ENCODE data around the gene SEPTIN7.
"Not testable (repeated sequence)": the region's sequence is repeated elsewhere in the genome, so short reads cannot be mapped to it uniquely, and the experiment has no call there.

Gene SEPTIN7

GRCh38 chr7:35800718-35801391 lies at the start of gene SEPTIN7:
SEPTIN7 (plus strand) TSS chr7:35801057; CDS start chr7:35801210, 153 bp downstream.
- Mint-ChIP-seq H3K9me3 (no peaks in the 10 kb centered on the region), H3K4me3 (peak within 1 kb of the TSS; percentile 94 to 99), H3K27me3 (no peaks in the 10 kb centered on the region), H3K27ac (peak within 1 kb of the TSS; percentile 99), H3K36me3 (peaks cover 28 to 47% of the 10 kb centered on the region in 2 donors), H3K4me1 (peaks cover 37 to 65% of the 10 kb centered on the region in 2 donors)
- DNase-seq (peak; percentile 100), ATAC-seq (replicated peaks) (peak; percentile 85 to 89)

- peaks cover 0 to 9% of the 10 kb centered on the region in 2 donors for H3K4me1 Mint-ChIP-seq
- H3K9me3 Mint-ChIP-seq, result no peaks in the 10 kb centered on the region
- H3K27ac Mint-ChIP-seq, result no peak overlapping the region
- no peak overlapping the region for H3K4me3 Mint-ChIP-seq
- ATAC-seq (replicated peaks) (no peak), DNase-seq (no peak)
- H3K27me3 Mint-ChIP-seq, result no peaks in the 10 kb centered on the region
- H3K36me3 Mint-ChIP-seq, result peaks cover 3% of the 10 kb centered on the region in 2 donors
Measured at GRCh38 chr7:35752742-35753141, 48.1 kb upstream of the SEPTIN7 start.

GRCh38 chr7:35753761-35754603 lies 46.9 kb upstream of the SEPTIN7 start:
- no peak for DNase-seq
- Mint-ChIP-seq H3K4me3 (no peak overlapping the region), H3K27ac (no peak overlapping the region)

GRCh38 chr7:35754741-35755140 lies 46.1 kb upstream of the SEPTIN7 start:
- no peak for DNase-seq
- ATAC-seq (replicated peaks), result no peak
- Mint-ChIP-seq H3K27ac (no peak overlapping the region), H3K36me3 (peaks cover 3% of the 10 kb centered on the region in 2 donors), H3K4me3 (no peak overlapping the region), H3K4me1 (peaks cover 3 to 17% of the 10 kb centered on the region in 2 donors), H3K27me3 (no peaks in the 10 kb centered on the region), H3K9me3 (no peaks in the 10 kb centered on the region)

More at GRCh38 chr7:35753761-35754603, 46.9 kb upstream of the SEPTIN7 start:
- Mint-ChIP-seq H3K4me1 (peaks cover 3 to 17% of the 10 kb centered on the region in 2 donors), H3K9me3 (no peaks in the 10 kb centered on the region), H3K36me3 (peaks cover 3% of the 10 kb centered on the region in 2 donors), H3K27me3 (no peaks in the 10 kb centered on the region)
- ATAC-seq (replicated peaks), result no peak

- peaks cover 3% of the 10 kb centered on the region in 2 donors for H3K36me3 Mint-ChIP-seq
- H3K9me3 Mint-ChIP-seq, result no peaks in the 10 kb centered on the region
- no peaks in the 10 kb centered on the region for H3K27me3 Mint-ChIP-seq
- no peak overlapping the region for H3K4me3 Mint-ChIP-seq
- ATAC-seq (replicated peaks), result no peak
- no peak overlapping the region for H3K27ac Mint-ChIP-seq
- no peak for DNase-seq
- peaks cover 3 to 17% of the 10 kb centered on the region in 2 donors for H3K4me1 Mint-ChIP-seq
Measured at GRCh38 chr7:35755711-35756110, 45.1 kb upstream of the SEPTIN7 start.

GRCh38 chr7:35756453-35756852 lies 44.4 kb upstream of the SEPTIN7 start:
- not testable (repeated sequence) for DNase-seq; H3K4me3 Mint-ChIP-seq; H3K36me3 Mint-ChIP-seq; H3K27me3 Mint-ChIP-seq; H3K9me3 Mint-ChIP-seq; ATAC-seq (replicated peaks)
- Mint-ChIP-seq H3K4me1 (peaks cover 3 to 17% of the 10 kb centered on the region in 2 donors), H3K27ac (peak overlapping the region; percentile 68)

GRCh38 chr7:35757574-35757973 lies 43.3 kb upstream of the SEPTIN7 start:
- no peak for DNase-seq
- no peaks in the 10 kb centered on the region for H3K9me3 Mint-ChIP-seq
- peaks cover 3 to 17% of the 10 kb centered on the region in 2 donors for H3K4me1 Mint-ChIP-seq
- no peaks in the 10 kb centered on the region for H3K27me3 Mint-ChIP-seq
- H3K4me3 Mint-ChIP-seq, result no peak overlapping the region
- H3K36me3 Mint-ChIP-seq, result peaks cover 3% of the 10 kb centered on the region in 2 donors
- no peak for ATAC-seq (replicated peaks)
- H3K27ac Mint-ChIP-seq, result no peak overlapping the region

- no peak overlapping the region for H3K4me3 Mint-ChIP-seq
- no peaks in the 10 kb centered on the region for H3K9me3 Mint-ChIP-seq
- H3K4me1 Mint-ChIP-seq, result peaks cover 3 to 17% of the 10 kb centered on the region in 2 donors
- ATAC-seq (replicated peaks) (peak in 1 of 2 donors; percentile 59), DNase-seq (no peak)
- no peaks in the 10 kb centered on the region for H3K27me3 Mint-ChIP-seq
- peak overlapping the region; percentile 3 for H3K27ac Mint-ChIP-seq
- peaks cover 3% of the 10 kb centered on the region in 2 donors for H3K36me3 Mint-ChIP-seq
Measured at GRCh38 chr7:35758421-35758820, 42.4 kb upstream of the SEPTIN7 start.

GRCh38 chr7:35760143-35760745 lies 40.6 kb upstream of the SEPTIN7 start:
- Mint-ChIP-seq H3K36me3 (peaks cover 3% of the 10 kb centered on the region in 2 donors), H3K4me3 (no peak overlapping the region), H3K9me3 (no peaks in the 10 kb centered on the region), H3K27me3 (no peaks in the 10 kb centered on the region), H3K4me1 (peaks cover 3 to 17% of the 10 kb centered on the region in 2 donors), H3K27ac (no peak overlapping the region)
- no peak for DNase-seq
- ATAC-seq (replicated peaks), result no peak

GRCh38 chr7:35761871-35762677 lies 38.8 kb upstream of the SEPTIN7 start:
- Mint-ChIP-seq H3K9me3 (peaks cover 0 to 2% of the 10 kb centered on the region in 2 donors), H3K36me3 (peaks cover 0 to 3% of the 10 kb centered on the region in 2 donors), H3K27me3 (no peaks in the 10 kb centered on the region), H3K4me1 (peaks cover 3 to 8% of the 10 kb centered on the region in 2 donors), H3K27ac (no peak overlapping the region), H3K4me3 (no peak overlapping the region)
- ATAC-seq (replicated peaks), result no peak
- DNase-seq, result no peak

GRCh38 chr7:35762781-35763180 lies 38.1 kb upstream of the SEPTIN7 start:
- DNase-seq (no peak), ATAC-seq (replicated peaks) (no peak)
- H3K4me3 Mint-ChIP-seq, result no peak overlapping the region
- peaks cover 3 to 8% of the 10 kb centered on the region in 2 donors for H3K4me1 Mint-ChIP-seq
- H3K27ac Mint-ChIP-seq, result no peak overlapping the region
- peaks cover 0 to 4% of the 10 kb centered on the region in 2 donors for H3K9me3 Mint-ChIP-seq
- H3K36me3 Mint-ChIP-seq, result peaks cover 0 to 3% of the 10 kb centered on the region in 2 donors
- H3K27me3 Mint-ChIP-seq, result no peaks in the 10 kb centered on the region

- DNase-seq, result no peak
- peaks cover 2 to 6% of the 10 kb centered on the region in 2 donors for H3K4me1 Mint-ChIP-seq
- ATAC-seq (replicated peaks), result no peak
- H3K36me3 Mint-ChIP-seq, result peaks cover 0 to 3% of the 10 kb centered on the region in 2 donors
- H3K27ac Mint-ChIP-seq, result no peak overlapping the region
- H3K27me3 Mint-ChIP-seq, result no peaks in the 10 kb centered on the region
- no peak overlapping the region for H3K4me3 Mint-ChIP-seq
- H3K9me3 Mint-ChIP-seq, result peaks cover 0 to 4% of the 10 kb centered on the region in 2 donors
Measured at GRCh38 chr7:35768346-35768745, 32.5 kb upstream of the SEPTIN7 start.

- ATAC-seq (replicated peaks) (no peak), DNase-seq (no peak)
- H3K4me1 Mint-ChIP-seq, result peaks cover 2 to 6% of the 10 kb centered on the region in 2 donors
- H3K27me3 Mint-ChIP-seq, result no peaks in the 10 kb centered on the region
- H3K4me3 Mint-ChIP-seq, result no peak overlapping the region
- peaks cover 0 to 3% of the 10 kb centered on the region in 2 donors for H3K36me3 Mint-ChIP-seq
- no peak overlapping the region for H3K27ac Mint-ChIP-seq
- H3K9me3 Mint-ChIP-seq, result peaks cover 0 to 2% of the 10 kb centered on the region in 2 donors
Measured at GRCh38 chr7:35771776-35772175, 29.1 kb upstream of the SEPTIN7 start.

GRCh38 chr7:35773994-35774393 lies 26.9 kb upstream of the SEPTIN7 start:
- Mint-ChIP-seq H3K4me3 (no peak overlapping the region), H3K9me3 (no peaks in the 10 kb centered on the region), H3K36me3 (no peaks in the 10 kb centered on the region), H3K4me1 (peaks cover 2 to 6% of the 10 kb centered on the region in 2 donors), H3K27me3 (no peaks in the 10 kb centered on the region), H3K27ac (no peak overlapping the region)
- ATAC-seq (replicated peaks) (no peak), DNase-seq (no peak)

Measured in stimulated activated naive B cell treated with anti-CD40 and anti-IgM and Interleukin-4, amounts not matched to agents 10 μg/mL and 1 μg/mL and 100 μg/mL, for 72 hours (primary cell).